NCI-H82 (cell line): ENCODE measurements around the gene SF1.
"Not testable (repeated sequence)": the region's sequence is repeated elsewhere in the genome, so short reads cannot be mapped to it uniquely, and the experiment has no call there.

Source experiments
- DNase-seq: peaks from one replicate; lab custom pipeline; 2025; lab: John Stamatoyannopoulos, UW

SF1 gene

GRCh38 chr11:64778473-64779298 is at the start of gene SF1:
TSS of gene SF1 (minus strand) at chr11:64778542. CDS start at chr11:64778392, 150 bp downstream.
- peak; percentile 100 for DNase-seq

- DNase-seq, result no peak
Observed at GRCh38 chr11:64827451-64827839, 49.1 kb upstream of the SF1 start.

GRCh38 chr11:64826578-64827450 is 48.5 kb upstream of the SF1 start:
- no peak for DNase-seq

GRCh38 chr11:64826062-64826461 is 47.7 kb upstream of the SF1 start:
- no peak for DNase-seq

GRCh38 chr11:64823568-64824119 is 45.3 kb upstream of the SF1 start:
- DNase-seq, result no peak

- no peak for DNase-seq
Observed at GRCh38 chr11:64817476-64817875, 39.1 kb upstream of the SF1 start.

- not testable (repeated sequence) for DNase-seq
Observed at GRCh38 chr11:64815433-64815832, 37.1 kb upstream of the SF1 start.

GRCh38 chr11:64814712-64815187 is 36.4 kb upstream of the SF1 start:
- DNase-seq, result no peak

GRCh38 chr11:64813826-64814225 is 35.5 kb upstream of the SF1 start:
- no peak for DNase-seq

- peak; percentile 58 for DNase-seq
Observed at GRCh38 chr11:64810891-64811272, 32.5 kb upstream of the SF1 start.

- peak; percentile 98 for DNase-seq
Observed at GRCh38 chr11:64810271-64810890, 32.0 kb upstream of the SF1 start, which contains the start of gene MEN1. TSS of gene MEN1 (minus strand) at chr11:64810551. CDS start at chr11:64810109, 442 bp downstream.

- DNase-seq, result peak; percentile 37
Observed at GRCh38 chr11:64809781-64810241, 31.5 kb upstream of the SF1 start.

GRCh38 chr11:64805481-64805880 is 27.1 kb upstream of the SF1 start:
- DNase-seq, result no peak

- DNase-seq, result no peak
Observed at GRCh38 chr11:64804346-64805210, 26.2 kb upstream of the SF1 start.

GRCh38 chr11:64803846-64804345 is 25.6 kb upstream of the SF1 start:
- no peak for DNase-seq

GRCh38 chr11:64803158-64803845 is 25.0 kb upstream of the SF1 start, which contains the start of gene MAP4K2:
TSS of gene MAP4K2 (minus strand) at chr11:64803214. CDS start at chr11:64803149, 65 bp downstream.
- peak; percentile 88 for DNase-seq

- no peak for DNase-seq
Observed at GRCh38 chr11:64802370-64803157, 24.2 kb upstream of the SF1 start.

- no peak for DNase-seq
Observed at GRCh38 chr11:64801561-64802369, 23.4 kb upstream of the SF1 start.
